ENCODE results near the gene KRT6A.
"Not testable (repeated sequence)": the region's sequence is repeated elsewhere in the genome, so short reads cannot be mapped to it uniquely, and the experiment has no call there.

The KRT6A gene

DNA sequence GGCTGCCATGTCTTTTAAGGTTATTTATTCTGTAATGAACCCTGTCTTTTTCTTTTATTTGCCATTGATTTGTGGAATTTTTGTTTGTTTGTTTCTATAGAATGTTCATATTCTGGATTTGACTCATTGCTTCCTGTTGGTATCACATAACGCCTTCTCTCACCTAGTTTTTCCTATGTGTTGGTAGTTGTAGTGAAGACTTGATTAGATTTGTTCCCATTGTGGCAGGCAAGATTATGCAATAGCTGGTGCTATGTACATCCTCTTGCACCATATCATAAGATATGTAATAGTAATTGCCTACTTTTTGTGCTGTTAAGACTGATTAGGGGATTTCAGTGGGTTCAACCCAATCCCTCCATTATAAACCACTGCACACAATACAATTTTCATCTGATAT, 37.2 kb downstream of the KRT6A start:
- DNase-seq: no peak

- DNase-seq: no peak
Observed at GRCh38 chr12:52454411-52455201, 38.5 kb downstream of the KRT6A start.

DNA sequence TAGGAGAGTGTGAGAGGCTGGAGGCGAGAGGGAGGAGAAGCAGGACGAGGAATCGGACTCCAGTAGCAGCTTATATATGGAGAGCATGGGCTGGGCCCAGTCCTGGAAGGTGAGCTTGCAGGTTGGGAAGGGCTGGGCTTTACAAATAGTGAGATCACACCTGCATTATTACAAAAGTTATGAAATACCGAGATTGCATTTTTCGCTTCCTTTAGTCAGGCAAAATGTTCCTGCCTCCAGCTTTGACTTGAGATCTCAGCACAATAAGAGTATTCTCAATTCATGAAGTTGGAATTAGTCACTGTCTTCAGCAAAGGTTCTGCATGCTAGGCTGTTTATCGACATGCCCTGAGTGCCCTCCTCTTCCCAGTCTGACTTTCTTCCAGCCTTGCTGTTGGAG, 41.0 kb downstream of the KRT6A start, which contains the start of gene KRT6B:
Gene KRT6B, minus strand, starts transcription at position 46 of the 400 bp plus-strand sequence. CDS start 68 bp downstream, outside the sequence.
- no peak for DNase-seq

GRCh38 chr12:52448228-52448627, 44.8 kb downstream of the KRT6A start:
- no peak for DNase-seq

GRCh38 chr12:52447196-52447595, 45.9 kb downstream of the KRT6A start:
- DNase-seq: not testable (repeated sequence)

GRCh38 chr12:52446367-52447045, 46.6 kb downstream of the KRT6A start:
- DNase-seq: no peak

DNA sequence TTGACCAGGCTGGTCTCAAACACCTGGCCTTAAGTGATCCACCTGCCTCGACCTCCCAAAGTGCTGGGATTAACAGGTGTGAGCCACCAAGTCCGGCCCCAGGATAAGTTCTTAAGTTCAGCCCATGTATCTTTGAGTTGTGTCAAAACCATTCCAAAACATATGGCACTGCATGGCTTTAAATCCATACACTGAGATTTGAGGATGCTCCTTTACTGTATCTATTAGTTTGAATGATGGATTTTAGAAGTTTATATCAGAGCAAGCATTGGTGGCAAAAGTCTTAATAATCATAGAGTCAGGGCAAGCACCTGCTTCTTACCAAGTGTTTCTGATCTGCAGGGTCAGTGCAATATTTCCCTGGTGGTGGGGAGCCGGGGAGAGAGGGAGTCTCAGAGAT, 47.2 kb downstream of the KRT6A start:
- DNase-seq: no peak

- no peak for DNase-seq
Observed at GRCh38 chr12:52444647-52445595, 48.1 kb downstream of the KRT6A start.

- no peak for DNase-seq
Observed at GRCh38 chr12:52443966-52444365, 49.1 kb downstream of the KRT6A start.

GRCh38 chr12:52442600-52443061, 50.4 kb downstream of the KRT6A start:
- DNase-seq: no peak

DNA sequence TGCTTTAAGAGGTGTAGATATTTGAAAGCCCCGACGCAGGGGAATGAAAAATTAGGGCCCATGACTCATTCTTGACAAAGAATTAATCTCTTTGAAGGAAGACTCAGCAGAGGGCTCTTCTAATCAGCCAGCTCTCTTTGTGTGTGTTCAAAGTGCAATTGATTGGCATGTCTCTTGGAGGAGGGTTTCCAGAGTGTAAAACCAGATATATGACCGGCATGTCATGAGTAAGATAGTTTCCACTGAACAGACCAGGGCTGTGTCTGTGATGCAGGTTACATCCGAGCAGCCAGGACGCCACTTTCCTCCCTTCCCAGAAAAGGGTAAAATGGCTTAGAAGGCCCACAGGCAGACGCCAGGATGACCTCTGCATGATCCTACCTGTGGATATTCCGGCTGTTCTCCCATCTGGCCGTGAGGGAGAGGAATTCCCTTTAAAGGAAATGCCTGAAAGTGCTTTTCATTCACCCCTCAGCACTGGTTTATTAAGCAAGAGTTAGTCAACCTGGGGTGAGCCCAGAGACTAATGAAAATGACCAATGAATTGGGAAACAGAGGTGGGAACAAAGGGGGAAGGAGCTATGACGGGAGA, 51.6 kb downstream of the KRT6A start:
- no peak for DNase-seq

DNA sequence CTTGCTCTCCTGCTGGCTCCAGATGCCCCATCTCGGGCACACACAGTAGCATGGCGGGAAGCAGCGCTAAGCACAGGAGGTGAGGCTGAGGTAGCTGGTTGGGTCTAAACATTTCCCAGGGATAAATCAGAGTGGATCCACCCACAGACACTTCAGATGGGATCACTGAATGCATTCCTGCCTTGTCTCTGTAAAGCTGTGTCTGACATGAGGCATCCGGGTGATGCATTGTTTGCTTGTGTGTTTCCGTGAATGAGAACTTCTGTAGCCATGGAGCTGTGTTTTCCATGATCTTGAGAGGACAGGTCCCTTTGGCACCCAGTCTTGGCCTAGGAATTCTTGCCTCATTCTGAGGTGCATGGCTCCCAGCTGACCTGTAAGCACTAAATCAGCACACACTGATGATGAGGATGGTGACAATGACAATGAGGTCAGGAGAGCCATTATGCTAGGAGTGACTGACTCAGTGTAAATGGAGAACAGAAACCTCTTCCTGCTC, 52.2 kb downstream of the KRT6A start:
- no peak for DNase-seq

- no peak for DNase-seq
Observed at GRCh38 chr12:52439845-52440244, 53.2 kb downstream of the KRT6A start.

- no peak for DNase-seq
Observed at GRCh38 chr12:52439420-52439819, 53.6 kb downstream of the KRT6A start.

DNA sequence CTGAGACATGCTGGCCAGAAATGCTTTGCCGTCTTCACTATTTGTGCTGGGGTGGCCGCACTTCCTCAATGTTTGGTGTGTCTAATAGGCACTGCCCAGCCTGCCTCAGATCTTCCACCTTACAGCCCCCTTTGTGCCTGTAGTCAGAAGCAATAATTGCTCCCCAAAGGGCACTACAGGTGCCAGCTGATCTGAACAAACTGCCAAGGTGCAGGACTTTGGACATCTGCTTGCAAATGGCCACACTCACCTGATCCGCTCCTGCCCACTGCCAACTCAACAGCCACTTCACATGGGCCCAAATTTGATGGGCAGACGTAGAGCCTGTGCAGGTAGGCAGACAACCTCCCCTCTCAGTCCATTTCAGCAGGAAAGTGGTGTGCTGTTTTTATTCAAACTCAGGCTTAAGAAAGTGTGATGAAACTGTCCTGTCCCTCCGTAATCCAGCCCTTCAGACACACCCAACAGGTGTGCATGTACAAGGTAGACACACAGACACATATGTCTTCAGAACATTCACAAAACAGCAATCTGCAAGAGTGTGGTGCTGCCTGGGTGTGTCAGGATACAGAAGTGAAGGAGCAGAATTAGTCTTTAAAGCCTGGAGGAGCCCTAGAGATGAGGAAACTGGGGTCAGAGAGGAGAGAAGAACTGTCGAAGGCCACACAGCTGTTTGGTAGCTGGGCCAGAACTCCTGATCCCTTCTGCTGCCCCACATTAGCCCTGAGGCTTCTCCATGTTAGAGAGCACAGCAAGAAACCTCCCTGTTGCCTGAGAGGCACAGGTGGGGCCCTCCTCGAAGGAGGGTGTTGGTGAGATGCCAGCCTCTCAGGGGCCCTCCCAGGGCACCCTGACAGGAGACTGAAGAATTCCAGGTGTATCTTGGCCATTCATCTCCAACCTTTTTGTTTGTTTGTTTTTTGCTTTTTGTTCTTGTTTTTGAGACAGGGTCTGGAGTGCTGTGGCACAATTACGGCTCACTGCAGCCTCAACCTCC, 54.5 kb downstream of the KRT6A start:
- no peak for DNase-seq

DNA sequence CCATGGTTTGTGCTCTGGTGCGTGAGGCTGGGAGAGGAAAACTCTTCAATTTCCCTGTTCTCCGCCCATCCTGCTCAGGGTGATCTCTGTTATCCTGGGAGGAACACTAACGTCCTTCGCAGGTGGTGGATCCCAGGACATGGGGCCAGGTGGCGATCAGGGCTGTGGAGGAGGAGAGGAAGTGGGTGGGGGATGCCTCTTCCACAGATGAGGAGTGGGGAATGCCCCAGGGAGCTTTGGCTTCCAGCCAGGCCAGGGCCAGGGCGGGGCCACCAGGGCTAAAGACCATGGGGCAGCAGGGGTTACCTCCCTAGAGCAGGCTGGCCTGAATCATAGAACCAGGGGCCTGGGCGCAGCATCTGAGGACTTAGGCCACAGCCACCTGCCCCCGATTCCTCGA, 55.5 kb downstream of the KRT6A start:
- no peak for DNase-seq
